NCI-H345 (cell line): ENCODE measurements around the gene VASP.
A peak's percentile ranks its signal among the peaks of the same experiment; 100 is the strongest.

Experiments
- DNase-seq: peaks from one replicate; lab custom pipeline; 2025; lab: John Stamatoyannopoulos, UW

VASP gene

GRCh38 chr19:45515807-45516401 is 8.6 kb downstream of the VASP start:
- no peak for DNase-seq

- DNase-seq: no peak
Observed at GRCh38 chr19:45517238-45517637, 10.0 kb downstream of the VASP start.

GRCh38 chr19:45517641-45518468 is 10.6 kb downstream of the VASP start:
- no peak for DNase-seq

- DNase-seq: no peak
Observed at GRCh38 chr19:45518469-45518826, 11.2 kb downstream of the VASP start.

- no peak for DNase-seq
Observed at GRCh38 chr19:45522010-45522941, 15.0 kb downstream of the VASP start.

GRCh38 chr19:45523642-45524256 is 16.5 kb downstream of the VASP start:
- peak; percentile 66 for DNase-seq

- no peak for DNase-seq
Observed at GRCh38 chr19:45524575-45525129, 17.4 kb downstream of the VASP start.

GRCh38 chr19:45526143-45526542 is 18.9 kb downstream of the VASP start:
- DNase-seq: peak; percentile 31

- no peak for DNase-seq
Observed at GRCh38 chr19:45526971-45527370, 19.7 kb downstream of the VASP start.

GRCh38 chr19:45527731-45528130 is 20.5 kb downstream of the VASP start:
- DNase-seq: no peak

GRCh38 chr19:45528149-45528743 is 21.0 kb downstream of the VASP start:
- no peak for DNase-seq

GRCh38 chr19:45528744-45529419 is 21.6 kb downstream of the VASP start:
- DNase-seq: peak; percentile 7

GRCh38 chr19:45529420-45529785 is 22.1 kb downstream of the VASP start:
- DNase-seq: no peak

- no peak for DNase-seq
Observed at GRCh38 chr19:45531349-45531748, 24.1 kb downstream of the VASP start.

- DNase-seq: no peak
Observed at GRCh38 chr19:45539459-45539858, 32.2 kb downstream of the VASP start.

GRCh38 chr19:45542234-45542668 is 35.0 kb downstream of the VASP start:
- DNase-seq: no peak

GRCh38 chr19:45547211-45547770 is 40.0 kb downstream of the VASP start:
- no peak for DNase-seq

GRCh38 chr19:45547965-45548609 is 40.8 kb downstream of the VASP start:
- DNase-seq: no peak

- DNase-seq: no peak
Observed at GRCh38 chr19:45553464-45553863, 46.2 kb downstream of the VASP start.

GRCh38 chr19:45554481-45554880 is 47.2 kb downstream of the VASP start:
- no peak for DNase-seq
